ENCODE data around the gene HNF1A.

Gene HNF1A

GRCh38 chr12:121013715-121014114, 35.4 kb downstream of the HNF1A start:
- TF ChIP-seq, protein P1, sequence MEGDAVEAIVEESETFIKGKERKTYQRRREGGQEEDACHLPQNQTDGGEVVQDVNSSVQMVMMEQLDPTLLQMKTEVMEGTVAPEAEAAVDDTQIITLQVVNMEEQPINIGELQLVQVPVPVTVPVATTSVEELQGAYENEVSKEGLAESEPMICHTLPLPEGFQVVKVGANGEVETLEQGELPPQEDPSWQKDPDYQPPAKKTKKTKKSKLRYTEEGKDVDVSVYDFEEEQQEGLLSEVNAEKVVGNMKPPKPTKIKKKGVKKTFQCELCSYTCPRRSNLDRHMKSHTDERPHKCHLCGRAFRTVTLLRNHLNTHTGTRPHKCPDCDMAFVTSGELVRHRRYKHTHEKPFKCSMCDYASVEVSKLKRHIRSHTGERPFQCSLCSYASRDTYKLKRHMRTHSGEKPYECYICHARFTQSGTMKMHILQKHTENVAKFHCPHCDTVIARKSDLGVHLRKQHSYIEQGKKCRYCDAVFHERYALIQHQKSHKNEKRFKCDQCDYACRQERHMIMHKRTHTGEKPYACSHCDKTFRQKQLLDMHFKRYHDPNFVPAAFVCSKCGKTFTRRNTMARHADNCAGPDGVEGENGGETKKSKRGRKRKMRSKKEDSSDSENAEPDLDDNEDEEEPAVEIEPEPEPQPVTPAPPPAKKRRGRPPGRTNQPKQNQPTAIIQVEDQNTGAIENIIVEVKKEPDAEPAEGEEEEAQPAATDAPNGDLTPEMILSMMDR (IDR thresholded peaks at IDR 0.05; ENCODE audit: borderline replicate concordance, insufficient read depth, low read depth, low read length), result no peak
- H3K4me3 ChIP-seq (ENCODE audit: low read depth, low read length), result no peak overlapping the region

DNA sequence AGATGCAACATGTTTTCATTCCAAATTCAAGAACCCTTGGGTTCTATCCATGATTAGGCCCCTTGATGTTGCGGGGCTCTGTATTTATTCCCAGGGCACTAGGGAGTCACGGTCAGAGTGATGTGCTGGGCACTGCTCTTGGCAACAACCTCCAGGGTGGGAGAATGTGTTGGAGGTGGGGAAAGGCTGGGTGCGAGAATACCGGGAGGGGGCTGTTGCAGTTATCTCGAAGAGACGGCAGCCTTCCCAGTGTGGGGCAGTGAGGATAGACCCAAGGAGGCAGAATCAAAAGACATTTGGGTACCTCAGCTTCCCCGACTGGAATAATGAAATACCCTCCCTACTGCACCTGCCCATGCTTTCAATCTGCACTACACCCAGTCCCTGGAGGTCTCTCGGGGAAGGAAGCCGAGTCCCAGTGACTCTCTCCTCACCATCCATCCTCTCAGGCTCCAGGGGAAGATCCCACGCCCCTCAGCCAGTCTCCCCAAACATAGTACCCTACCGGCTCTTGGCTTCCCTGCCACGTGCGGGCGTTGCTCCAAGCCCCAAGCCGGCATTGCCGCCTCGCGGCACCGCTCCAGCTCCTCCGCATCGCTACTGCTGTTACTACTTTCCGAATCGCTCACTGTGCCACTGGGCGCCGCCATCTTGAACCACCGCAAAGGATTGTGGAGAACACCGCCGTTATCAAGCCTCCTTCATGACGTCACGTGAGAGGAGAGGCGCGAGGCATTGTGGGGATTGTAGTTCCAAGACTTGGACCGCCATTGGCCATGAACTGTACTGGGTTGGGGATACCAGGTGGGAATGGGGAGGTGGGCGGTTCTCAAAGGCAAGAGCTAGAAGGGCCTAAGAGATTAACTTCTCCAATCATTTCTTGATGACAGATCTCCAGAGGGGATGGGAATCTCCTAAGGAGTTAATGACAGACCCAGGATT, 37.8 kb downstream of the HNF1A start, which contains the start of gene C12orf43:
Gene C12orf43, minus strand, starts transcription at position 663 of the 942 bp plus-strand sequence. Its CDS starts 13 bp downstream, at position 650.
- H3K4me3 ChIP-seq (ENCODE audit: low read depth, low read length), result peak within 1 kb of the TSS; percentile 79
- TF ChIP-seq, protein P1 (IDR thresholded peaks at IDR 0.05; ENCODE audit: borderline replicate concordance, insufficient read depth, low read depth, low read length), result no peak

DNA sequence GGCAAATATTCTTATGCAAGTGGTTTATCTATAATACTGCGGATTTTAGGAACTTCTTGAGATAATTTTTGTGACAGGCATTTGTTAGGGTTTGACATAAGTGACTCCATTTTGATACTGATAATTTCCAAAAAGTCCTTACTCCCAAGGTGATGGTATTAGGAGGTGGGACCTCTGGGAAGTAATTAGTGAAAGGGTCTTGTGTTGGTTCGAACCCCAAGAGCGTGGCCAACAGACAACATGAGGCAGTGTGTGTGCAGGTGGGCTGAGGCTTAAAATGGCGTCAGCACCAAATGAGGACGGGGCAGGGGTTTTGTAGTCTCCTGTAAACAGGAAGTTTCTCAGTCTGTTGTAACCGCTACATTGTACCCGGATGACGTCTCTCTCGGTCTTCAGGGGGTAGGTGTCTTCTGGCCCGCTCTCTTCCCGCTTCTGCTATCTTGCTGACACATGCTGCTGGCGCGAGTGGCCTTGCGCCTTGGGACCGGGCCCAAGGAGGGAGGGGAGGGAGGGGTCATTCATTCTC, 39.7 kb downstream of the HNF1A start:
- TF ChIP-seq, protein P1 (IDR thresholded peaks at IDR 0.05; ENCODE audit: borderline replicate concordance, insufficient read depth, low read depth, low read length), result no peak
- H3K4me3 ChIP-seq (ENCODE audit: low read depth, low read length), result no peak overlapping the region

- no peak overlapping the region for H3K4me3 ChIP-seq (ENCODE audit: low read depth, low read length)
- TF ChIP-seq, protein P1 (IDR thresholded peaks at IDR 0.05; ENCODE audit: borderline replicate concordance, insufficient read depth, low read depth, low read length), result no peak
These were observed 40.7 kb downstream of the HNF1A start for GRCh38 chr12:121018860-121019617.

DNA sequence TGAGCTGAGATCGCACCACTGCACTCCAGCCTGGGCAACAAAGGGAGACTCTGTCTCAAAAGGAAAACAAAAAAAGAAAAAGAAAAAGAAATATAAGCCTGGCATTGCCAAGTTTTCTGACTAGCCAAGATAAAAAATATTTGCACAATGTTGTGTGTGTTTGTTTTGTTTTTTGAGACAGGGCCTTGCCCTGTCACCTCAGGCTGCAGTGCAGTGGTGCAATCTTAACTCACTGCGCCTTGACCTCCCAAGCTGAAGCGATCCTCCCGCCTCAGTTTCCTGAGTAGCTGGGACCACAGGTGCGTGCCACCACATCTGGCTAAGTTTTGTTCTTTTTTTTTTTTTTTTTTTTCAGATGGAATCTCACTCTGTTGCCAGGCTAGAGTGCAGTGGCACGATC, 43.4 kb downstream of the HNF1A start:
- TF ChIP-seq, protein P1 (IDR thresholded peaks at IDR 0.05; ENCODE audit: borderline replicate concordance, insufficient read depth, low read depth, low read length), result no peak
- H3K4me3 ChIP-seq (ENCODE audit: low read depth, low read length), result no peak overlapping the region

DNA sequence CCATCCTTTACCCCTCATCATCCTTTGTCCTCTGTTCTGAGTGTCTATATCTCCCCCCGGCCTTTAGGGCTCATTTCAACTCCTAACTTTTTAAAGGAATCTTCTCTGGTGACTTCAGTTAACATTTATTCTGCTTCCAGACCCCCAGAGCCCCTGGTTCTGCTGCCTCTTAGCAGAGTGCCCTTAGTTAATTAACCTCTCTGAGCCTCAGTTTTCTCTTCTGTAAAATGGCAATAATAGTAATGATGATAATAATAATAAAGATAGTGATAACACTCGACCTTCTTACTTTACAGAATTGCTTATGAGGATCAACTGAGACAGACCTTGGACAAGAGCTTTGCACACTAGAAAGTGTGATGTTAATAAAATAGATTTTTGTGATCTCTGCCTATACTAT, 44.4 kb downstream of the HNF1A start:
- TF ChIP-seq, protein P1 (IDR thresholded peaks at IDR 0.05; ENCODE audit: borderline replicate concordance, insufficient read depth, low read depth, low read length), result no peak
- no peak overlapping the region for H3K4me3 ChIP-seq (ENCODE audit: low read depth, low read length)

All from GM12875 (cell line).